GM12878 (cell line): Measurements from ENCODE around the gene MICA. TPM values are rescaled to one million over a fixed set of nuclear protein-coding genes. Genes with fewer than 3 reads are reported as not detected.

Experiments used
- ATAC-seq: fragments of 200-7000 bp; cut with Tn5 transposase; 3 replicates; pipeline ENCODE4 v1.9.1; 2020; ENCODE audit warnings: mild to moderate bottlenecking, moderate library complexity
- BruUV-seq: library from RNA; stranded (reverse); fragments of 400-500 nt; replicated peaks from 2 replicates; lab custom pipeline; 2021; lab: Mats Ljungman, UMichigan
- CTCF ChIA-PET: fragments of 300-600 bp; sonication (Branson Sonifier 250); formaldehyde crosslinking; extraction: SDS; loops from one replicate; lab custom pipeline; 2021; ENCODE audit warnings: inconsistent platforms; lab: Yijun Ruan, JAX
- POLR2A ChIA-PET: fragments of 350-600 bp; formaldehyde crosslinking; extraction: SDS; loops from one replicate; lab custom pipeline; 2021; ENCODE audit warnings: inconsistent platforms; lab: Charles Lee
- RAD21 ChIA-PET: fragments of 300-600 bp; sonication (Branson Sonifier 250); formaldehyde crosslinking; loops from one replicate; lab custom pipeline; 2023; ENCODE audit warnings: antibody characterized with exemption; ENCODE audit not compliant: unreplicated experiment; lab: Charles Lee
- SMC1A ChIA-PET: fragments of 300-600 bp; sonication (Branson Sonifier 250); formaldehyde crosslinking; loops from one replicate; lab custom pipeline; 2023; ENCODE audit not compliant: unreplicated experiment, uncharacterized antibody; lab: Charles Lee
- DNase-seq: peaks from one replicate; pipeline ENCODE4 v3.0.0-alpha.2; 2011; ENCODE audit warnings: low read depth, low spot score
- FAIRE-seq: peaks from 3 replicates; lab custom pipeline; 2011; peaks lifted over from hg19 to GRCh38; lab: Jason Lieb, UNC
- H2AFZ ChIP-seq: 2 replicates; pipeline ENCODE4 v1.6.0; 2011; ENCODE audit warnings: low read depth, low read length, control low read depth; ENCODE audit not compliant: control insufficient read depth
- H3K27ac ChIP-seq: 2 replicates; pipeline ENCODE4 v1.5.1; 2011; ENCODE audit warnings: control low read depth; ENCODE audit not compliant: control insufficient read depth, insufficient read depth
- H3K27me3 ChIP-seq, 2 experiments: replicated peaks in 1 of 2; 2 replicates each; pipeline versions ENCODE4 v1.6.0 to v1.6.1; 2011; ENCODE audit warnings: low read length in 1 of 2; ENCODE audit not compliant: control insufficient read depth in 2 of 2, insufficient read depth in 2 of 2
- H3K36me3 ChIP-seq, 2 experiments: 2 replicates each; pipeline ENCODE4 v1.5.1; 2011; ENCODE audit warnings: low read length in 1 of 2; ENCODE audit not compliant: control insufficient read depth in 2 of 2, insufficient read depth in 2 of 2
- H3K4me1 ChIP-seq: 2 replicates; pipeline ENCODE4 v1.6.1; 2011; ENCODE audit warnings: mild to moderate bottlenecking, low read length, moderate library complexity, mixed read lengths; ENCODE audit not compliant: control insufficient read depth, insufficient read depth
- H3K4me2 ChIP-seq: 2 replicates; pipeline ENCODE4 v1.6.0; 2011; ENCODE audit warnings: control low read depth; ENCODE audit not compliant: control insufficient read depth, insufficient read depth
- H3K4me3 ChIP-seq: fragments of 200-600 bp; sonication (generic); 2 replicates; pipeline ENCODE4 v1.5.1; 2016
- H3K79me2 ChIP-seq: 2 replicates; pipeline ENCODE4 v1.6.0; 2011; ENCODE audit warnings: low read length; ENCODE audit not compliant: control insufficient read depth, insufficient read depth
- H3K9ac ChIP-seq: 2 replicates; pipeline ENCODE4 v1.8.0; 2011; ENCODE audit warnings: low read length, control low read depth, mixed read lengths; ENCODE audit not compliant: control insufficient read depth, insufficient read depth
- H3K9me3 ChIP-seq: replicated peaks from 3 replicates; pipeline ENCODE4 v1.5.1; 2011; ENCODE audit warnings: mild to moderate bottlenecking, low read length; ENCODE audit not compliant: control insufficient read depth, insufficient read depth
- H4K20me1 ChIP-seq: 2 replicates; pipeline ENCODE4 v1.6.0; 2011; ENCODE audit not compliant: control insufficient read depth, insufficient read depth
- BACH1 ChIP-seq: fragments of 450-650 bp; IDR thresholded peaks from 2 replicates; pipeline ENCODE4 v1.6.1; 2017; ENCODE audit warnings: mild to moderate bottlenecking, borderline replicate concordance
- HDAC6 ChIP-seq: fragments of 200-600 bp; sonication (generic); IDR thresholded peaks from one replicate; pipeline ENCODE4 v1.8.0; 2017; ENCODE audit warnings: antibody characterized with exemption; ENCODE audit not compliant: unreplicated experiment
- POLR2A ChIP-seq: IDR thresholded peaks from 2 replicates; pipeline ENCODE4 v1.6.1; 2011; ENCODE audit warnings: low read depth, mild to moderate bottlenecking, low read length
- POLR2AphosphoS2 ChIP-seq: IDR thresholded peaks from 2 replicates; pipeline ENCODE4 v1.6.1; 2011; ENCODE audit warnings: low read depth, mild to moderate bottlenecking, low read length, improper control_type of control experiment, moderate library complexity
- POLR2AphosphoS5 ChIP-seq: IDR thresholded peaks from 2 replicates; pipeline ENCODE4 v1.6.1; 2011; ENCODE audit warnings: mild to moderate bottlenecking, low read length, inconsistent platforms
- ZNF687 ChIP-seq: fragments of 450-650 bp; IDR thresholded peaks from 2 replicates; pipeline ENCODE4 v1.6.1; 2017; ENCODE audit warnings: mild to moderate bottlenecking, moderate library complexity
- WGBS: methylation state at CpG from one replicate; pipeline ENCODE4 v1.1.6; 2016; ENCODE audit warnings: low lambda C conversion rate; ENCODE audit not compliant: insufficient replicate concordance, insufficient coverage; ENCODE audit errors: missing lambda C conversion rate; 5-methylcytosine and 5-hydroxymethylcytosine counted together
- in situ Hi-C: fragments of 300-500 bp; cut with MboI; formaldehyde crosslinking; loops from 9 replicates; pipeline ENCODE4 v1.14.3; 2018; ENCODE audit warnings: mixed read lengths
- intact Hi-C: fragments of 100-400 bp; cut with micrococcal nuclease; formaldehyde crosslinking; loops from one replicate; pipeline ENCODE4 v1.14.2; 2022; ENCODE audit not compliant: unreplicated experiment
- polyA plus RNA-seq, 11 experiments: library from polyadenylated mRNA; depleted of rRNA in 4 of 11; unstranded in 6 of 11; stranded (reverse) in 5 of 11; fragments of >200 nt; fragmentation: Nextera tagmentation in 4 of 11; fragmentation: Illumina TruSeq in 1 of 11; extraction: Ambion mirVana in 4 of 11; extraction: Trizol in 1 of 11; gene quantifications; 1 replicate in 1 of 11; 2 replicates in 10 of 11; pipeline versions ENCODE4 v1.2.1 to v1.2.3, GENCODE V29; 2011 to 2016; ENCODE audit warnings: inconsistent platforms in 2 of 11, missing spikeins in 2 of 11, low read depth in 1 of 11
- total RNA-seq, 4 experiments: library from RNA; depleted of rRNA in 3 of 4; stranded (reverse); fragments of >200 nt in 3 of 4; fragmentation: Illumina TruSeq in 1 of 4; extraction: Trizol in 1 of 4; gene quantifications; 2 replicates each; pipeline versions ENCODE4 v1.2.1 to v1.2.3, GENCODE V29; 2013 to 2021

The MICA gene
- total and polyA plus RNA-seq, 10 of the 15 experiments (the other 5 are each of a cell fraction or from before 2014, with no cell fraction given), result 3.6 to 10.5 (median 6.9) TPM

DNA sequence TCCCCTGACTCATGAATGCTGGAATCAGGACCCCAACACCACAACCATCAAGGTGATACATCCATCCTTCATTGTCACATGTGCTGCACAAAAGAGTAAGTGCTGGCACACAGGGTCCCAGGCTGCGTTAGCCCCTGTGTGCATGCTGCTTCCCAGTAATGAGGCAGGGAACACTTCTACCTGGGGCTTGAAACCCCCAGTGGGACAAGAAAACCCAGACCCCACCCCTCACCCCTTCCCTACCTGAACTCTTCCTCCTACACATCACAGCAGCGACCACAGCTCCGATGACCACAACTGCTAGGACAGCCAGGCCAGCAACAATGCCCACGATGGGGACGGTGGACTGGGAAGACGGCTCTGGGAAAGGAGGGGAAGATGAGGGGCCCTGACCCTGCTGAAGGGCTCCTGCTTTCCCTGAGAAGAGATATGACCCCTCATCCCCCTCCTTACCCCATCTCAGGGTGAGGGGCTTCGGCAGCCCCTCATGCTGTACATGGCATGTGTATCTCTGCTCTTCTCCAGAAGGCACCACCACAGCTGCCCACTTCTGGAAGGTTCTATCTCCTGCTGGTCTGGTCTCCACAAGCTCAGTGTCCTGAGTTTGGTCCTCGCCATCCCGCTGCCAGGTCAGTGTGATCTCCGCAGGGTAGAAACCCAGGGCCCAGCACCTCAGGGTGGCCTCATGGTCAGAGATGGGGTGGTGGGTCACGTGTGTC, 48.4 kb upstream of the MICA start:
- in situ Hi-C loops, result loop anchor here (5.0 kb wide), 1 partner anchor 88 kb away; no protein-coding TSS in a partner anchor
- Histone ChIP-seq H3K27ac (peak overlapping the region; percentile 6; the same call in 1 of the 2 replicates), H4K20me1 (peaks cover 20% of the 10 kb centered on the region), H3K4me2 (peak overlapping the region; percentile 93), H3K79me2 (peaks cover 37% of the 10 kb centered on the region), H3K36me3 (peaks cover 15 to 26% of the 10 kb centered on the region in 2 experiments), H3K4me1 (peaks cover 20% of the 10 kb centered on the region), H3K9me3 (no peaks in the 10 kb centered on the region; the same call in 2 of the 3 replicates), H3K27me3 (no peaks in the 10 kb centered on the region), H2AFZ (no peak overlapping the region), H3K4me3 (peak overlapping the region; percentile 97), H3K9ac (peak overlapping the region; percentile 71)
- TF ChIP-seq BACH1 (peak; percentile 21; the same call in 1 of the 2 replicates), ZNF687 (no peak), POLR2A (peak; percentile 73), HDAC6 (peak; percentile 32), POLR2AphosphoS2 (peak; percentile 35; the same call in 1 of the 2 replicates), POLR2AphosphoS5 (peak; percentile 85)
- FAIRE-seq (no peak), ATAC-seq (no peak), DNase-seq (no peak)
- CTCF ChIA-PET, result interaction anchor here (1.1 to 1.4 kb wide), 2 partner anchors 11 to 17 kb away, joined by 3 to 5 read pairs; no protein-coding TSS in a partner anchor
- RAD21 ChIA-PET, result no interaction called here
- POLR2A ChIA-PET, result interaction anchor here (0.6 kb wide), 1 partner anchor 582 kb away, joined by 3 read pairs; no protein-coding TSS in a partner anchor
- no TSS peak for BruUV-seq
- 0% methylated on average over 11 of the region's 11 CpGs for WGBS
- SMC1A ChIA-PET, result interaction anchor here (1.0 kb wide), 1 partner anchor 10 kb away, joined by 3 read pairs; no protein-coding TSS in a partner anchor
- intact Hi-C loops, result no loop called here
